ENCODE measurements around the gene AP5Z1.
A peak's percentile ranks its signal among the peaks of the same experiment; 100 is the strongest.
"Not testable (repeated sequence)": the region's sequence is repeated elsewhere in the genome, so short reads cannot be mapped to it uniquely, and the experiment has no call there.

The AP5Z1 gene

GRCh38 chr7:4789194-4790077 is 14.0 kb downstream of the AP5Z1 start:
- DNase-seq = no peak

DNA sequence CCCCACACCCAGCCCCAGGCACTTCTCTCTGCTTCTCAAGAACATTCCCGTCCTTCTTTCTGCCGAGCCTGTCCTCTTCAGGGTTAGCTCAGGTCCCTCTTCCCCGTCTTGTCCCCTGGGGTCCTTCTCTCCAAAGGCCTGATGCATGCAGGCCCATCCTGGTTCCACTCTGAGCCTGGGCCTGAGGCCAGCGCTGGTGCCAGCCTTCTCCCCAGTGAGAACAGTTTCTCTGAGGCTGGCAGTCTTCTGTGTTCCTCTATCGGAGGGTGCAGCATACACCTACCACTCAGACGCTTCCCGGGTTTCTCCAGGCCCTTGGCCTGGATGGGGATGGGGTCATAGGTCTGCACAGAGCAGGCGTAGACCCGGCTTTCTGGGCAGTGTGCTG is 14.6 kb downstream of the AP5Z1 start:
- DNase-seq = no peak

DNA sequence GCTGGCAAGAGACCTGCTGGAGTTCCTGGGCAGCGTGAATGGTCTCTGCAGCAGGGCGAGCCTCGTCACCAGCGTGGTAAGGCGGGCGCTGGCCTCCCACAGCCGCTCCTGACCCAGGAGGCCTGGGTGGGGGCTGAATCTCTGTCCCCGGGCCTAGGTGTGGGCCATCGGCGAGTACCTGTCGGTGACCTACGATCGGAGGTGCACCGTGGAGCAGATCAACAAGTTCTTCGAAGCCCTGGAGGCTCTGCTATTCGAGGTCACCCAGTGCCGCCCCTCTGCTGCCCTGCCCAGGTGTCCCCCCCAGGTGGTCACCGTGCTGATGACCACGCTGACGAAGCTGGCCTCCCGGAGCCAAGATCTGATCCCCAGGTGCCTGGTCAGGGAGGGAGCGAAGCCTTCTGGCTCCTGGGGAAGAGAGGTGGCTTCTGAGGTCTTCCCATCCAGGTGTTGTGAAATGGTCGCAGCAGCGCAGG is 15.1 kb downstream of the AP5Z1 start:
- DNase-seq = no peak

GRCh38 chr7:4791101-4791737 is 15.8 kb downstream of the AP5Z1 start:
- DNase-seq = no peak

DNA sequence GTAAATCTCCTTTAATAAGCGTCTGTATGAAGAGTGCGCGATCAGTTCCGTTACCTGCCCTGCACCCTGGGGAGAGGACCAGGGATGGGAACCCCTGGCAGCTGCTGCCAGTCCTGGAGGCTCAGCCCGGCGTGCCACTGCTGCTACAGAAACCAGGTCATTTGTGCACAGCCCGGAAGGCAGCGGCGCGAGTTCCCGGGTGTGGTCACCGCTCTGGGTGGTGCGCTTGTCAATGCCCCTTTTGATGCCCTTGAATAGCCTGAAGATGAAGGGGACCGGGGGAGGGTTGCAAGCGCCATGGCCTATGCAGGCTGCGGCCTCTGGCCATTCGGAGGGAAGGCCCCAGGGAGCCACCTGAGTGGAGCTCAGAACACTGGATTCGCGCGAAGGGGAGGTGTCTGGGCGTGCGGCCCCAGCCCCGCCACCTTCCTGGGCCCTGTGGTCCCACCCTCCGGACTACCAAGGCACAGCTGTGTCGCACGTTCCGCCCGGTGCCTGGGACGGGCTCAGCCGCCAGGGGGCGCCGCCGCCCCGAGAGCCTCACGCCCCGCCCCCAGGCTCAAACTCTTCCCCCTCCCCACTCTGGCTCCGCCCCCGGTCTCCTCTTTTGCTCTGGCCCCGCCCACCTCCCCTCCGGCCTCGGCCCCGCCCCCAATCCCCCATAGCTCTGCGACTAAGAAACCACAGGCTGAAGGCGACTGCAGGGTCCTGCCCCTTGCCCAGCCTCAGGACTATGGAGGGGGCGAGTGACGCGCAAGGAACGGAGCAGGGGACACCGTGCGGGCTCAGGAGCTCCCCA is 16.5 kb downstream of the AP5Z1 start:
- DNase-seq = peak; percentile 92

- no peak for DNase-seq
These were observed 17.2 kb downstream of the AP5Z1 start for GRCh38 chr7:4792537-4793126.

DNA sequence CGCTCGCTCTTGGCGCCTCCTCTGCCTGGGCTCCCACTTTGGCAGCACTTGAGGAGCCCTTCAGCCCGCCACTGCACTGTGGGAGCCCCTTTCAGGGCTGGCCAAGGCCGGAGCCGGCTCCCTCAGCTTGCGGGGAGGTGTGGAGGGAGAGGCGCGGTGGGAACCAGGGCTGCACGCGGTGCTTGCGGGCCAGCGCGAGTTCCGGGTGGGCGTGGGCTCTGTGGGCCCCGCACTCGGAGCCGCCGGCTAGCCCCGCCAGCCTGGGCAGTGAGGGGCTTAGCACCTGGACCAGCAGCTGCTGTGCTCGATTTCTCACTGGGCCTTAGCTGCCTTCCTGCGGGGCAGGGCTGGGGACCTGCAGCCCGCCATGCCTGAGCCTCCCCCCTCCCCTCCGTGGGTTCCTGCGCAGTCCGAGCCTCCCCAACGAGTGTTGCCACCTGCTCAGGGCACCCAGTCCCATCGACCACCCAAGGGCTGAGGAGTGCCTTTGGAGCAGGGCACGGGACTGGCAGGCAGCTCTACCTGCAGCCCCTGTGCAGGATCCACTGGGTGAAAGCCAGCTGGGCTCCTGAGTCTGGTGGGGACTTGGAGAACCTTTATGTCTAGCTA is 18.1 kb downstream of the AP5Z1 start:
- DNase-seq = not testable (repeated sequence)

DNA sequence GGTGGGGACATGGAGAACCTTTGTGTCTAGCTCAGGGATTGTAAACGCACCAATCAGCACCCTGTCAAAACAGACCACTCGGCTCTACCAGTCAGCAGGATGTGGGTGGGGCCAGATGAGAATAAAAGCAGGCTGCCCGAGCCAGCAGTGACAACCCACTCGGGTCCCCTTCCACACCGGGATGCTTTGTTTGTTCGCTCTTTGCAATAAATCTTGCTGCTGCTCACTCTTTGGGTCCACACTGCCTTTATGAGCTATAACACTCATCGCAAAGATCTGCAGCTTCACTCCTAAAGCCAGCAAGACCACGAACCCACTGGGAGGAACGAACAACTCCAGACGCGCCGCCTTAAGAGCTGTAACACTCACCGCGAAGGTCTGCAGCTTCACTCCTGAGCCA is 18.7 kb downstream of the AP5Z1 start:
- DNase-seq = not testable (repeated sequence)

- no peak for DNase-seq
These were observed 19.3 kb downstream of the AP5Z1 start for GRCh38 chr7:4794591-4795350.

DNA sequence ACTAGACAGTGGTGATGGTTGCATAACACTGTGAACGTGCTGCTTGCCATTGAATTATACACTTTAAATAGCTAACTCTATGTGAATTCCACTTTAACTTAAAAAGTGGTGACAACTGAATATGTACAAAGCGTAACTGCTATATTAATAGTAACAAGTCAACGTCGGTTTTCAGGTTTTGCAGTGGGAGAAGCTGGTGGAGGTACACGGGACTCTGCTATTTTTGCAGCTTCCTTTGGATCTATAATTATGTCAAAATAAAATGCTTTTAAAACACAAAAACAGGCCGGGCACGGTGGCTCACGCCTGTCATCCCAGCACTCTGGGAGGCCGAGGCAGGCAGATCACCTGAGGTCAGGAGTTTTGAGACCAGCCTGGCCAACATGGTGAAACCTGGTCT is 21.0 kb downstream of the AP5Z1 start:
- DNase-seq = no peak

DNA sequence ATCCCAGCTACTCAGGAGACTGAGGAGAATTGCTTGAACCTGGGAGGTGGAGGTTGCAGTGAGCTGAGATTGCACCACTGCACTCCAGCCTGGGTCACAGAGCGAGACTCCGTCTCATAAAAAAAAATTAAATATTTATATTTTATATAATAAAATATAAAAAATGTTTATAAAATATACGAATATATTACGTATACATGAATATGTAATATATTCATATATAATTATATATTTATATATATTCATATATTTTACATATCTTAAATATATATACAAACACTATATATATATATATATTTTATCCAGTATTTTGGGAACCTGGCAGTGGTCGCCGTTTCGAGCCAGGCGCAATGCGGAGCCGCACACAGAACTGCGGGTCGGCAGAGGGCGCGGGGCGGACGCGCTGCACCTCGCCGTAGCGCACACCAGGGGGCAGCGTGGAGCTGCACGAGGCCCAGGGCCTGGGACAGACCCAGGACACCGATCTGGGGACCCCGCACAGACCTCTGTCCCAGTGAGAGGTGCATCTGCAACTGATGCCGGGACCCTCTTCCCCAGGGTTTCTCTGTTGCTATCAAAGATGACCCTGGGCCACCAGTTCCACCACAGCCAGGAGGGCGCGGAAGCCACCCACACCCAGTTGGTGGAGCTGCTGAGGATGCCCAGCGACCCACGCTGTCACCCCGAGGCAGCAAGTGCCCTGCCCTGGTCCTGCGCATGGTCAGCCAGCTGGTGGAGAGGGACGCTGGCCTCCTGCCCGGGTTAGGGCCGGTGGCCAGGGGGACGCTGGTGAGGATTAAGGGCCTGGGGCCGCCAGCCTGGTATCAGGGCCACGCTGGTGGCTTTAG is 22.7 kb downstream of the AP5Z1 start:
- DNase-seq = peak; percentile 70

DNA sequence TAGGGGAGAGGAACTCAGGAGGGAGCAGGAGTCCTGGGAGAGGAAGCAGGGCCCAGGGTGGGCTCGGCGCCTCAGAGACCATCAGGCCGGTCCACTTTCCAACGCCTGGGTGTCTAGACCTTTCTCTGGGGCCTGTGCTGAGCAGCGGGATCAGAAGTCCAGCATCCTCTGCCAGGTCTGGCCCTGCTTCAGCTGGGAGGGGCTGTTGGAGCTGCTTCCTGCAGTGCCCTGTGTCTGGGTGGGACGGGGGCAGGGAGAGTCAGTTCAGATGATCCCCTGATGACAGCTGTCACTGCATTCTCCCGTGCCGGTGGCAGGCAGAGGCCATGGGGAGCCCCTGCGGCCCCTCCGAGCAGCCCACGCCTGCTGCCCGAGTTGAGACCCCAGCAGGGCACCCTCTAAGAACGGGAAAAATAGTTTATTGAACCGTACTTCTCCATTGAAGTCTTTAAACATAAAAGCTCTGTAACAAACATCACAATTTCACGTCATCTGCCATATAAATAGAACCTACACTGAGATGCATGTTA is 23.3 kb downstream of the AP5Z1 start:
- no peak for DNase-seq

GRCh38 chr7:4799508-4800268 is 24.3 kb downstream of the AP5Z1 start:
- DNase-seq = no peak

DNA sequence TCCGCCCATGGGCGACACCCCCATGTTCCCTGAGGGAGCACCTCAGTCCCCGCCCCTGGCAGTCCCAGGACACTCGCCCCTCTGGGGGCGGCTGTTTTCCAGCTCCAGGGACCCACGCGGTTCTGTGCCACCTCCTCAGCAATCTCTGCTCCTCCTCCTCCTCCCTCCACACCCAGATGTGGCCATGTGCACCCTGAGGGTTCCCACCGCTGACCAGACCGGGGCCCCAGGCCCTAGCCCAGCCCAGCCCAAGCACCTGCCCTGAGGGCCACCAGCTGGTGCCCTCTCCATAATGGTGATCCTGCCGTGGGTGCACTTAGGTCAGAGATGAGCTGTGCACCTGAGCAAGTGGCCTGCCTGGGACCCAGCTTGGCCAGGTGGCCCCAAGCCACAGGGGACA is 25.1 kb downstream of the AP5Z1 start:
- no peak for DNase-seq

- no peak for DNase-seq
These were observed 25.8 kb downstream of the AP5Z1 start for GRCh38 chr7:4800926-4801838.

GRCh38 chr7:4801839-4802231 is 26.4 kb downstream of the AP5Z1 start:
- no peak for DNase-seq

- DNase-seq = not testable (repeated sequence)
These were observed 27.2 kb downstream of the AP5Z1 start for GRCh38 chr7:4802577-4802976.

DNA sequence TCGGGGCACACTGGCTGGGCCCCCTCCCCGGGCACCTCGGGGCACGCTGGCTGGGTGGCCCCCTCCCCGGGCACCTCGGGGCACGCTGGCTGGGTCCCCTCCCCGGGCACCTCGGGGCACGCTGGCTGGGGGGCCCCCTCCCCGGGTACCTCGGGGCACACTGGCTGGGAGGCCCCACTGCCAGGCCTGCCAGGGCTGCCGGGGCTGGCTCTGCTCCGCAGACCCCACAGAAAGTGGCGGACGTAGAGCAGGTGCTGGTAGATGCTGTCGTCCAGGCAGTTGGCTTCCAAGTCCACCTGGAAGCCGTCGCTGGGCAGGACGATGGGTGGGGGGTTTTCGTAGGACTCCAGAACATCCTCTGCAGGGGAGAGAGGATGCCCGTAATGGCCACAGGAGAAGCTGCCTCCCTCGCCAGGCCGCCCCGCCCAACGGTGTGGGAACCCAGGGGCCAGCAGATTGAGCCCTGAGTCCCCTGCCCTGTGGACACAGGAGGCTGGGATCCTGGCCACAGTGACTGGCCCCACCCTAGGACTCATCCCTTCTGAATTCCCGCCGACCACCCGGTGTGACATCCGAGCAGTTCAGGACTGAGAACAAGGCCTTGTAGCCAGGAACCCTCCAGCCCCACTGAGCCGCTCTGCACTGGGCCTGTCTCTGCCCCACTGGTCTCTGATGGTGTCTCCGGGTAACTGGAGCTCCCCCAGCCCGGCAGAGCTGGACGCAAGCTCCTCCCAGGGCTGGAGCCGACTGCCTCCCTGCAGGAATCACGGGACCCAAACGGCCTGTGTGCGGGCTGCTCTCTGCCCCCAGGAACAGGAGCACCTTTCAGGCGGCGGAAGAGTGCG is 28.2 kb downstream of the AP5Z1 start:
- DNase-seq = no peak
